Stimulated activated CD8-positive, alpha-beta memory T cell treated with anti-CD3 and anti-CD28 coated beads, Interleukin-15, amount 100 ng/mL, for 24 hours (primary cell): ENCODE results near the gene NUDT16L1.

Source experiments
- DNase-seq: peaks from one replicate; pipeline ENCODE4 v3.0.0-alpha.2; 2020; ENCODE audit warnings: low read depth

The NUDT16L1 gene

DNA sequence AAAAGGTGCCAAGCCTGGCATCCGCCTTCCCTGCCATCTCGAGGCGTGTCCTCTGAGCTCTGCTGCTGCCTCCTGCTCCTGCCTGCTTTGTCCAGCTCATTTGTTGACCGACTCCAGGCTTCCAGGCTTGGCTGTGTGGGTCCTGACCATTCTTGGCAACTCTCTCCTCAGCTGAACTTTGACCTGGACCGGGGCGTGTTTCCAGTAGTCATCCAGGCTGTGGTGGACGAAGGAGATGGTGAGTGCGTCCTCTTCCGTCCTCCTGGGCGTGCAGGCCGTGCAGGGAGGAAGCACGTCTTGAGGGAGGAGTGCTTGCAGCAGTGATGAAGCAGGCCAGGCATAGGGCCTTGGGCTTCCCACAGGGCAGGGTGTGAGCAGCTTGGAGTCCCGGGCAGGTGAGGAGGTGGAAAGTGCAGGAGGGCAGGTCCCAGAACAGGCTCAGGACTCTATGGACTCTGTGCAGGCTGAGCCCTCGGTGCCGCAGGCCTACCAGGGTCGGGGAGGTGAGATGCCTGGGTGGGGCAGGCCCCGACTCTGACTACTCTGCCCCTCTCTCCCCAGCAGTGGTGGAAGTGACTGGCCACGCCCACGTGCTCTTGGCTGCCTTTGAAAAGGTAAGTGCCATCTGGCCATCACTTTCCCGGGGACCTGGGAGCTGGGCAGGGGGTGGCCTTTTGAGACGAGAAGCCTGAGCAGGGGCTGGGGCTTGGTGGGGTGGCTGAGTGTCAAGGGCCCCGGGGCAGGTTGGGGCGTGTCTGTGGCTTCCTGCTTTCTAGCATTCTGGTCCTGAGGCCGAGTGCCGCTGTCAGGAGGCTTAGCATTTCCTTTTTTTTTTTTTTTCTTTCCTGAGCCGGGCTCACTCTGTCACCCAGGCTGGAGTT is 28.6 kb upstream of the NUDT16L1 start:
- no peak for DNase-seq

DNA sequence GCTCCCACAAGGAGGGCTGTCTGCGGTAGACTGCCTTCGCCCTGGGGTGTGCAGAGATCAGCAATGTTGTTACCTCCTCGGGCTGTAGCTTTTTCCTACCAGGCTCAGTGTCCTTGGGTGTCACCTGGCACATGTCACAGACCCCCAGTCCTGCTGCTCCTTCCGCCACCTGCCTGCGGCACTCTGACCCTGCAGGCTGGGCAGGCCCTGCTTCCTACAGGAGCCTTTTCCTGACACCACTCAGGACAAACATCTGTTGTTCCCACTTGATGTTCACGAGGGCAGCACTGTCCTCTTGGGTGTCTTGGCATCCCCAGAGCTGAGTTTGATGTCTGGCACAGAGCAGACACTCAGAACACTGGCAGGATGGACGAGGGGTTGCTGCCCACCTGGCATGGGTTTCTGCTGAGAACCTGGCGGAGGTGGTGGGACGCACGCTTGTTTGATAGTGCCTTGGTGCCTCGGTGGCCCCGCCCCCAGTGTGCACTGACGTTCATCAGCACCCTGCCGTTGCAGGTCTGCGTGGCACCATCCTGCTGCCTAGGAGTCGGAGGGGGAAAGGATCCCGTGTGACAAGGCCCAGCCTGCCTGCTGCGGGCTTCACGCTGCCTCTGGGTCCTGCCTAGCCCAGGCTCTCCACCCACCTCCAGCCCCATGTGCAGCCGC is 26.7 kb upstream of the NUDT16L1 start:
- no peak for DNase-seq

DNA sequence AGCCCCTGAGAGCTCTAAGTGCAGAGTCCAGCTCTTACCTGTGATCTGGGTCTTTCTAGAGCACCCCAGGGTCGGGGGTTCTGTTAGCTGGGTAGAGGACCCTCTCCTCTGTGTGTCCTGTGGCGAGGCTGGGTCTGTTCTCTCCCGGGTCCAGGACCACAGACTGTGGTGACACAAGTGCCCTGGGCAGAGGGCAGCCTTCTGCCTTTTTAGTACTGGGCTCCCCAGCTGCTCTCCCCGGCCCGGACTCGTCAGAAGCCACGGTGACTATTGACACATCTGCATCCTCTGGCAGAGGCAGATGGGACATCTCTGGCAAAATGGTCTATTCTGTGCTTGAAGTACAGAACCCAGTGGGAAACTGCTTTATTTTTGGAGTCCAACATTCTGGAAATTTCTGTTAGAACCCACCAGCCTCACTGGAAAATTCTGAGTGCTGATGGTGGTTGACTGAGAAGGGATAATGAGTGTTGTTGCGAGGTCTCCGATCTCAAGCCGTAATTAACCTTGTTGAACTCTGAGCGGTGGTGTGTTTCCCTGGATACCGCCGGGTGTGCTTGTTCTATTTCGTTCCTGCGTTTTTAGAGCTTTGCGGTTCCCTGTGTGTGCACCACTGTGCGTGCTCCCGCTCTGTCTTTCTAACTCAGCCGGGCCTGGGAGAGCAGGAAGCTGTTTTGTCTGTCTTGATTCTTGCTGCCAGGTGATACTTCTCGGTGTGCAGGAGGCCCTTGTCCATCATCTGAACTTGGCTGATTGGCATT is 26.0 kb upstream of the NUDT16L1 start:
- no peak for DNase-seq

DNA sequence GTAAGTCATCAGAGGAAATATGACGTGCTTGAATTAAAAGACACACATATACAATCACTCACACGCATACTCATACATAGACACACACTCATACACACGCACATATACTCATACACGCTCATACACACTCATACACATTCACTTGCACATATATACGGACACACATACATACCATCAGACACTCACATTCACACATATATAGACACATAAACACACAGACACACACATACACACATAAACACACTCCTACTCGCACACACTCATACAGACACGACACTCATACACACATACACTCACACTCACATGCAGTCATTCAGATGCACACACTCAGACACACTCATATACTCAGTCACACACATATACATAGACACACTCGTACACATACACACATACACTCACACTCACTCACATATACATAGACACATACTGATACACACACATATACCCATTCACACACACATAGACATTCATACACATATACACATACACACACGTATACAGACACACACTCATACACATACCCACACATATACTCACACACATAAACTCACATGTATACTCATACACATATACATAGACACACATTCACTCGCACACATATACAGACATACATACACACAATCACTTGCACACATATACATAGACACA is 24.9 kb upstream of the NUDT16L1 start:
- DNase-seq, result no peak

DNA sequence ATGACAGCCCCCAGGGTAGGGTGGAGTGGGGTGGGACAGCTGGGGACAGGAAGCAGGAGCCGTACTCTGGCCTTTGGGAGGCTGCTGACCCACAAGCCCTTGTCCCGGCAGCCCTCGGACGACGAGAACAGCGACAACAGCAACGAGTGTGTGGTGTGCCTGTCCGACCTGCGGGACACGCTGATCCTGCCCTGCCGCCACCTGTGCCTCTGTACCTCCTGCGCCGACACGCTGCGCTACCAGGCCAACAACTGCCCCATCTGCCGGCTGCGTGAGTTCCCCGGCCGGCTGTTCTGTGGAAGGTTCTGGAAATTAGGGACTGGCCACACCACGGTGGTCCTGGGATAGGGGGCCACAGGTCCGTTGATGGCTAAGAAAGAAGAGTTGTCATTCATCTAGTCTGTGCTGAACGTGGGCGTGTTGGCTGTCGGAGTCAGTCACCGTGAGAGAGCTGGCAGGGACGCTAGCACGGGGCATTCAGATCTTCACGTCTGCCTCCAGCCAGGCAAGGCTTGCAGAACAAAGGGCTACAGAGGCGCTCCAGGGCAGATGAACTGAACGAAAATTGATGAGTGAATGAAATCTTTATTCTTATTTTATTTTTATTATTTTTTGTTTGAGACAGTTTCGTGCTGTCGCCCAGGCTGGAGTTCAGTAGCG is 19.8 kb upstream of the NUDT16L1 start:
- DNase-seq, result no peak

DNA sequence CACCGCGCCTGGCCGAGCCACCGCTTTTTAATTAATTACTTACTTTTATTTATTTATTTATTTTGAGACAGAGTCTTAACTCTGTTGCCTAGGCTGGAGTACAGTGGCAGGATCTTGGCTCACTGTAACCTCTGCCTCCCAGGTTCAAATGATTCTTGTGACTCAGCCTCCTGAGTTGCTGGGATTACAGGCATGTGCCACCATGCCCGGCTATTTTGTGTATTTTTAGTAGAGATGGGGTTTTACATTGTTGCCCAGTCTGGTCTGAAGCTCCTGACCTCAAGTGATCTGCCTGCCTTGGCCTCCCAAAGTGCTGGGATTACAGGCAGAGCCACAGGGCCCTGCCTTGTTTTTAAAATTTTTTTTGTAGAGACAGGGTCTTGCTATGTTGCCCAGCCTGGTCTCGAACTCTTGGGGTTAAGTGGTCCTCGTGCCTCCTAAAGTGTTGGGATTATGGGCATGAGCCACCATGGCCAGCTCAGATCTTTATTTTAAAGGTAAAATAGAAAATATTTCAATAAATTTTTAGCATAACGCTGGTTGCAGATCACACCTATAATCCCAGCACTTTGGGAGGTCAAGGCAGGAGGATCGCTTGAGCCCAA is 18.3 kb upstream of the NUDT16L1 start:
- DNase-seq, result no peak

DNA sequence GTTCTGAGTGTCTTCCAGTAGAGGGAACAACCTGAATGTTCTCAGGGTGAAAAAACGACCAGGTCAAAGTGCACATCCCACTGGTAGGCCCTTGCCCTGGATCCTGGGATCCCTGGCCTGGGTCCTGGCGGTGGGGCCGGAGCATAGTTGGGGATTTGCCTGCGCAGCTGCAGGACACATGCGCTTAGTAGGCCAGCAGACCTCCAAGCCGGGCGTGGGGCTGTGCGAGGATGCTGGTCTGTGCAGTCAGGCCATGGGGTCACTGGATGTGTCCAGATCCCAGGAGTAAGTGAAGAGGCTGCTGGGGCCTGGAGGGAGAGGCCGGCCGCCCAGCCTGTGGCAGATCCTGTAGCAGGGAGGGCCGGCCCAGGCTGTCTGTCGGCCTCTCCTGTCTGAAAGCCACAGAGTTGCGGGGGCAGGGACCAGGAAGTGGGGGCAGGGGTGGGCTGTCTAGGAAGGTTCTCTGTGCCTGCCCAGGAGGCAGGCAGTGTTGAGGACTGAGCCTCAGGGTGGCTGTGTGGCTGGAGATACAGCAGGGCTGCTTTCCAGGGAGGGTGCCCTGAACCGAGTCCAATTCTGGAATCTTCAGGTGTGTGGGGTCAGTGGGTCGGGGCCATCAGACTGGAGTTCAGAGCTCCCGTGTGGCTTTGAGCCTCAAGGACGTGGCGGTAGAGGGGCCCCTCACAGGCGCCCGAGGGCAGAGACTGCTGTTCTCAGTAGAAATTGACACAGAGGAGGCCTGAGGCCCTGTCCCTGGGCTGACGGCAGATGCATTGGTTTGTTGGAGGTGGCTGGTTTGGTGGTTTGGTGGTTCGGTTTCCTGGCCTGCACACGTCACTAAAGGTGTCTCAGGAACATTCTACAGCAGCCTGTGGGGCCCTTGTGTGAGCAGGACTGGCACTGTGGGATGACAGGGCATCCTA is 17.2 kb upstream of the NUDT16L1 start:
- DNase-seq, result no peak

DNA sequence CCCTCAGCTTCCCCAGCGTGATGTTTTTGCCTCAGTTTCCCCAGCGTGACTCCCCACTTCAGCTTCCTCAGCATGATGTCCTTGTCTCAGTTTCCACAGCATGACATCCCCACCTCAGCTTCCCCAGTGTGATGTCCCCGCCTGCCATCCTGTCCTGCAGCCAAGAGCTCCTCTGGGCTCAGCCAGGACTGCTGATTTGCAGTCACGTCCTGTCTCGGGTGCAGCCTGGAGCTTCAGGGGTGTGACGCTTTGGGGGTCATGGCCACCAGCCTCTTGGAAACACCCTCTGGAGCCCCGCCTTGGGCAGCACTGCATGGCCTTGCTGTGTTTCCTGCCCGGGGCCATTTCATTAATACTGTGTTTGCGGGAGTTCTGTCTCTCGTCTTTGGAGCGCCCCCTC is 16.5 kb upstream of the NUDT16L1 start:
- no peak for DNase-seq

DNA sequence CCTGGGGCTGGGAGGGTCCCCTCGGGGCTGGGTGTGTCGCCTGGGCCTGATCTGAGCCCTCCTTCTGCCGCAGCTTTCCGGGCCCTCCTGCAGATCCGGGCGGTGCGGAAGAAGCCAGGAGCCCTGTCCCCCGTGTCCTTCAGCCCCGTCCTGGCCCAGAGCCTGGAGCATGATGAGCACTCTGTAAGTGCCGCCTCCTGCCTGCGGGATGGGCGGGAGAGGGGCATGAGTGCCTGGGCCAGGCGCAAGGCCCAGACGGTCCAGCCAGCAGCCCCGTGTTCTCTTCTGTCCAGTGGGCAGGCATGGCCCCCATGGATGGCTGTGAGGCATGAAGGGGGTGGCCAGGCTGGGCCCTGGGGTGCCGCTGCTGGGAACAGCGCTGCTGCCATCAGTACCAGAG is 16.0 kb upstream of the NUDT16L1 start:
- DNase-seq, result no peak

DNA sequence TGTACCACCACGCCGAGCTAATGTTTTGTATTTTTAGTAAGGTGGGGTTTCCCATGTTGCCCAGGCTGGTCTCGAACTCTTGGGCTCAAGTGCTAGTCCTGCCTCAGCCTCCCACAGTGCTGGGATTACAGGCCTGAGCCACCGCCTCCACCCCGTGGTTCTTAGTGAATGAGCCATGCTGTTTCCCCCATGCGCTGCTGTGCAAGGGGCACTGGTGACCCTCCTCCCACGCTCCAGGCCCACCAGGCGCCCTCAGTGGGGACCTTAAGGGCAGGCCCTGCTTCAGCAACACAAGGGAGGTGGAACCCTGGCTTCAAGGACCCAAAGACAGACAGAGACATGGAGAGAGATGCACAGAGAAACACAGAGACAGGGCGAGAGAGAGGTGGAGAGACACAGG is 15.4 kb upstream of the NUDT16L1 start:
- DNase-seq, result no peak

DNA sequence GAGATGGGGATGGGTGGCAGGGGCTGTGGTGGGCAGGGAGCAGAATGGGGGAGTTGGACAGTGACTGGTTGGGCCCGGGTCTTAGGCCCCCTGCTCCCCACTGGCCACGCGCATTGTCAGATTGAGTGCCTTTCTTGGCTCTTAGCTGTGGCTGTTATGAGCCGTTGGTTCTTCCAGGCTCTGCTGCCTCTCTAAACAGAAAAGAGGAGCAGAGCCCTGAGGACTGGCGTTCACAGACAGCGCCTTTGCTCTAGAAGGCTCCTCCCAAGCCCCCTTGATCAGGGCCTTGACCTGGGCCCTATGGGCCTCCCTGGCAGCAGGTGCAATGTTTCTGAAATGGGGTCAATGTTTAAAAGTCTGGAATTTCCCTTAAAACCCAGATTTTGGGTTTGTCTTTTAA is 14.8 kb upstream of the NUDT16L1 start:
- no peak for DNase-seq

DNA sequence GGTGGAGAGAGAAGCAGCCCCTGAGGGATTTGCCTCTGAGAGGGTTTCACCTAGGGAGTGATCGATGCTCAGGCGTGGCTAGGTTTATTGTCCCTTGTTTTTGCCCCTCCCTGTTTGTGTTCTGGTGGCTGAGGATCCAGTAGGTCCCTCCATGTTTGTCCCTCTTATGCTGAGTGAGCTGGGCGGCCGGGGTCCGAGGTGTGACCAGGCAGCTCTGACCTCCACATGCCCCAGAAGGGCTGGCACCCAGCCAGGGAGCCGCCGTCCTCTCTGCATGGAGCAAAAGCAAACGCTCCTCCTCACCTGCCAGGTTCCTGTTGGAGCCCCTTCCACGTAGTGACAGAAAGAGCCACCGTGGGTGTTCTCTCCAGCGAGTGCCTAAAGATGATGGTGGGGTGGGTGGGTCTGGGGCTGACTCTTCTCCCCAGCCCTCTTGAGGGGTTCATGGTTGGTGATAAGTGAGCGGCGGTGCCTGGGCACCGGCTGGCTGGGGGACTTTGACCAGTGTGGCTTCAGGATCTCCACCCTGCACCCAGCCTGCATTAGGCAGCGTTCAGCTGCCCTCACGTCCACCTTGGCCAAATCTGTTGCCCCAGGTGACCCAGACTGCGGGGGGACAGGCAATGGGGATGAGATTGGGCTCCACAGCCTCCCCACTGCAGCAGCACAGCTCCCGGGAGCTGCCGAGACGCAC is 14.1 kb upstream of the NUDT16L1 start:
- no peak for DNase-seq

DNA sequence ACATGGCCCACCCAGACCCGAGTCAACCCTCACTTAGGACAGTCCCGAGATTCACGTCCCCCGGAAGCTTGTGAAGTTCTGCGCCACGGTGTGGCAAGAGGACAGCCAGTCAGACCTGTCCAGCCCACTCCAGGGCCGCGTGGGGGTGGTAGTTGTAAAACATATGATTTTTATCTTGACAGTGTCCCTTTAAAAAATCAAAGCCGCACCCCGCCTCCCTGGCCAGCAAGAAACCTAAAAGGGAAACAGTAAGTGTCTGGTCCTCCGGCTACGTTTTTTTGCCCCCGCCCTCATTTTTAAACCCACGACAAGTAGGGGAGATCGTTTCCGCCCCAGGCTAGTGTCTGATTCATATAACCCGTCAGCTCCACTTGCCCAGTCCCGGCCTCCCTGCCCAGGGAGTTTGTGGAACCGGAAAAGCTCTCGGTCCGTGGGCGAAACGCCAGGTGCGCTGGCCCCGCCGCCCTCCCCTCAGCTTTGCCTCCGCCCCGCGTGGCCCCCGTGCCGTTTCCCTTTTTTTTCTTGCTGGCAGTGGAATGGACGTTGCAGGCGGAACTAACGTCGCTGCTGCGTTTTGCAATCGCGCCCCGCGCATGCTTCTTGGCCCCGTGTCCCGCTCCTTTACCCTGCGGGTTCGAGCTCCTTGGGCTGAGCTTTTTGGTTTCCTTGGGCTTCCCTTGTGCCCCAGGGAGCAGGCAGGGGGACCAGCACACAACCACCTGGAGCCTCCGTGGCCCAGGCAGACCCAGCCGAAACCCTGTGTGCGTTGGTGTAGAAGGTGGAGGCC is 13.3 kb upstream of the NUDT16L1 start:
- DNase-seq, result no peak

DNA sequence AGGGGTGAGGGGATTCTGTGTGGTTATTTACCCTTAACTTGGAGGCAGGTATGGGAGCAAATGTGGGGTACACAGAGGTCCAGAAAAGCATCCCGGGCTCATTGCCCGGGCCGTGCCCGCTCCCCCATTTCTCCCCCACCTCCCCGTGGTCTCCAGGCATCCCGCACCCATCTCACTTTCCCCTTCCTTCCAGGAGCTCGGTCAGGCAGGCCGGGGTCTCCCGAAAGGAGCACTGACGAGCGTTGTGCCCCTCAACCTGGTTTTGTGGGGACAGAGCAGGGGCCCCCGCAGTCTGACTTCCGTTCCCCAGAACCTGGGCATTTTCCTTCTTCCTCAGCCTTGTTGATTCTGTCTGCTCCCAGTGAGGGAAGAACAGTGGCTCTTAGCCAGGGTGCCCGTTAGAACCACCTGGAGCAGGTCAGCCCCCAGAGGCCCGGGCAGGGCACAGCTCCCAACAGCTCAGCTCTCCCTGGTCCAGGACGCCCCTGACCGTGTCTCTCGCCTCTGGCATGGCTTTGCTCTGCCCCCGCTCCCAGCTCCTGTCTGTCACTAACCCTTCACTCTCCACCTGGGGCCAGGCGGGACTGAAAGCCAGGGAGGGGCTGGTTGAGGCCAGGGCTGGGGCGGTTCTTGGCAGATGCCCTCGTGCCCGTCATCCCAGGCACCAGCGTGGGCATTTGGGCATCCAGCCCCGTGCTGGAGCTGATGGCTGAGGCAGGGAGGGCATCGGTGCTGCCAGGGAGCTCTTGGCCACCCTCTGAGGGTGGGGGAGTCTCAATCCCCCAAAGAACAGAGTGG is 12.5 kb upstream of the NUDT16L1 start:
- DNase-seq, result no peak

DNA sequence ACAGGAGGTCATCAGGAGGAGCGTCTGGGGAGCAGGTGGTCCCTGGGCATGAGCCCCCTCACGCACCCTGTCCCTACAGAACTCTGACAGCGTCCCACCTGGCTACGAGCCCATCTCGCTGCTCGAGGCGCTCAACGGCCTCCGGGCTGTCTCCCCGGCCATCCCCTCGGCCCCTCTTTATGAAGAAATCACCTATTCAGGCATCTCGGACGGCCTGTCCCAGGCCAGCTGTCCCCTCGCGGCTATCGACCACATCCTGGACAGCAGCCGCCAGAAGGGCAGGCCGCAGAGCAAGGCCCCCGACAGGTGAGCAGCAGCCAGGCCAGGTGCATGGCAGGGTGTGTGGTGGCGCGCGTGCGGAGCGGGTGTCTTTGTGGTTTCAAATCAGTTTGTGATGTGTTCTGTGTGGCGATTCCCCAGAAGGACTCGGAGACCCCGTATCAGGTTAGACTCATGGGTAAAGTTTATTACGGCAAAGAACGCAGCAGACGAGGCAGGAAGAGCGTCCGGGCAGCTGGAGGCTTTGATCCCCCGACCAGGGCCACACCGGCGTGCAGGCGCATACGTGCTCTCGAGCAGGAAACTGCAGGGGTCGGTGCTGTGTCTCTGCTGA is 11.8 kb upstream of the NUDT16L1 start:
- no peak for DNase-seq

DNA sequence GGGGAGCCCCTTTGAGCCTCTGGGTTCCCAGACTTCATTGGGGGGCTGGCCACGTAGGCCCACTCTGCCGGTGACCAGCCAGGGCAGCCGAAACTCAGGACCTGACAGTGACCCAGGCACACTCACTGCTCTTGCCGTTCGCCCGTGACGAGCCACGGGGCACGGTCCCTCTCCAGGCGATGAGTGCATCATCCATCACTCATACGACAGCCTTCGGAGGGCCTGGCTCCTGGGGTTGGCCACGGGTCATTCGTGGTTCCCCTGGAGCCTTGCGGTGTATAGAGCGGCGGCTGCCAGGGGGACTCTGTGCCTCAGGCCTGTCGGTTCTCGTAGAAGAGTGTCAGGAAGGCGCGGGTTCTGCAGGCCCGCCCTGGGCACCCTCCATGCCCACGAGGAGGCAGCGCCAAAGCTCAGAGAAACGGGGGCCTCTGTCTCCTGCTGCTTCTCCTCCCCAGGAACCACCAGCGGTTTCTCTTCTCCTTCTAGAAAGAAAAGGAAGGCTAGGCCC is 11.2 kb upstream of the NUDT16L1 start:
- no peak for DNase-seq

DNA sequence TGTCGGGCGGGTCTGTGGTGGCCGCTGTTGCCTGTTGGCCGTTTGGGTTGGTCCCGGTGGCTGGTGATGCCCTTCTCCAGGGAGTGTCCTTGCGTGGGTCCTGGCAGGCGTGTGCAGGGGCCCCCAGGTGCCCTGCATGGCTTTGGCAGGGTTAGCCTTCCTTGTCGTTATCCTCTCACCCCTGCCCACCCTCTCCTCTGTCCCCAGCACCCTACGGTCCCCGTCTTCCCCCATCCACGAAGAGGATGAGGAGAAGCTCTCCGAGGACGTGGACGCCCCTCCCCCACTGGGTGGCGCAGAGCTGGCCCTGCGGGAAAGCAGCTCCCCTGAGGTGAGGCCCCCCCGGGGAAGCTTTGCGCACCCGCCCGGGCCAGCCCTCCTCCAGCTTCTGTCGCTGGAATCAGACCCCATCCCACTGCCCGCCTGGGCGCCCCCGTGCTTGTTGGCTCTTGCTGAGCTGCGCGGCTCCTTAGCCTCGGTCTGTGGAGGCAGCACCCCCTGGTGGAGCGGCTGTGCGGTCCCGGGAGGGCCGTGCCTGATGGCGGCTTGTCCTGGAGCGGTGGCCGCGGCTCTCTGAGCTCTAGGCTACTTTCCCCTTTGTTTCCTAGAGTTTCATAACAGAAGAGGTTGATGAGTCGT is 10.6 kb upstream of the NUDT16L1 start:
- no peak for DNase-seq
